Spleen (tissue), 11 donors: ENCODE results near the gene SMIM10L2A. TPM values are rescaled to one million over a fixed set of nuclear protein-coding genes. Genes with fewer than 3 reads are reported as not detected.

ENCODE experiments used
- DNase-seq: peaks from one replicate; pipeline ENCODE4 v3.0.0-alpha.2; 2020
- H3K27ac ChIP-seq, 8 donors: fragments of 200-600 bp; sonication (generic) in 7 of 8; 1 replicate in 4 of 8; 2 replicates in 4 of 8; pipeline versions ENCODE4 v1.5.0 to v1.8.0; 2016 to 2021; ENCODE audit warnings: inconsistent platforms in 4 of 8, mild to moderate bottlenecking in 4 of 8, moderate library complexity in 1 of 8
- H3K27me3 ChIP-seq, 7 donors: fragments of 200-600 bp; sonication (generic) in 6 of 7; replicated peaks in 1 of 7; 1 replicate in 4 of 7; 2 replicates in 3 of 7; pipeline versions ENCODE4 v1.5.0 to v1.8.0; 2016 to 2021; ENCODE audit warnings: inconsistent platforms in 3 of 7, mild to moderate bottlenecking in 1 of 7
- H3K36me3 ChIP-seq, 6 donors: fragments of 200-600 bp; sonication (generic) in 5 of 6; 1 replicate in 4 of 6; 2 replicates in 2 of 6; pipeline versions ENCODE4 v1.5.0 to v1.8.0; 2016 to 2021; ENCODE audit warnings: inconsistent platforms in 2 of 6
- H3K4me1 ChIP-seq, 6 donors: fragments of 200-600 bp; sonication (generic) in 5 of 6; 1 replicate in 3 of 6; 2 replicates in 3 of 6; pipeline versions ENCODE4 v1.5.0 to v1.8.0; 2016 to 2021; ENCODE audit warnings: inconsistent platforms in 3 of 6
- H3K4me3 ChIP-seq, 8 donors: fragments of 200-600 bp; sonication (generic) in 7 of 8; 1 replicate in 4 of 8; 2 replicates in 4 of 8; pipeline versions ENCODE4 v1.5.0 to v1.8.0; 2016 to 2021; ENCODE audit warnings: inconsistent platforms in 4 of 8, mild to moderate bottlenecking in 4 of 8, moderate library complexity in 2 of 8
- H3K9me3 ChIP-seq, 8 donors: fragments of 200-600 bp; sonication (generic) in 7 of 8; 1 replicate in 4 of 8; 2 replicates in 4 of 8; pipeline versions ENCODE4 v1.5.0 to v1.8.0; 2016 to 2021; ENCODE audit warnings: inconsistent platforms in 4 of 8
- CTCF ChIP-seq, 11 experiments: fragments of 200-600 bp in 7 of 11; fragments of 450-650 bp in 4 of 11; sonication (generic) in 4 of 11; IDR thresholded peaks in 8 of 11; conservative IDR thresholded peaks in 3 of 11; 1 replicate in 7 of 11; 2 replicates in 4 of 11; pipeline versions ENCODE4 v1.4.0 to v1.8.0; 2016 to 2021; ENCODE audit warnings: antibody characterized with exemption in 11 of 11, inconsistent platforms in 4 of 11, mild to moderate bottlenecking in 1 of 11
- POLR2A ChIP-seq, 3 donors: fragments of 450-650 bp; IDR thresholded peaks; one replicate each; pipeline ENCODE4 v1.5.1; 2017; ENCODE audit warnings: antibody characterized with exemption in 3 of 3, mild to moderate bottlenecking in 1 of 3
- POLR2AphosphoS5 ChIP-seq, 3 donors: sonication (generic); formaldehyde crosslinking; IDR thresholded peaks; one replicate each; pipeline ENCODE4 v1.5.1; 2017; ENCODE audit warnings: antibody characterized with exemption in 3 of 3
- WGBS, 5 donors: extraction: QIAGEN DNeasy Blood & Tissue Kit in 3 of 5; methylation state at CpG; one replicate each; pipeline versions ENCODE4 v1.1.5 to v1.1.7; 2013 to 2018; 5-methylcytosine and 5-hydroxymethylcytosine counted together
- intact Hi-C: fragments of 100-400 bp; cut with DNase I; formaldehyde crosslinking; loops from one replicate; pipeline ENCODE4 v1.15.0; 2023; ENCODE audit warnings: low total_unique reads
- polyA plus RNA-seq, 3 donors: library from polyadenylated mRNA; stranded (reverse); fragments of 200-250 nt; gene quantifications; one replicate each; pipeline ENCODE4 v1.2.1, GENCODE V29; 2013
- total RNA-seq, 7 donors: library from RNA; depleted of rRNA in 3 of 7; stranded (reverse); fragments of >200 nt in 3 of 7; fragmentation: NEBNext Ultra II Directional in 4 of 7; extraction: Animal tissue kit (Norgen Biotek cat#: 25700) in 4 of 7; gene quantifications; one replicate each; pipeline versions ENCODE4 v1.1.0 to v1.2.1, GENCODE V29; 2016 to 2021
- donor health status: healthy with polysubstance abuse.
- donor health status: DM: no; HTN: no; CAD: no; lungs with moderate emphysema.
- donor health status: DM: no; HTN: no; CAD: no.
- donor health status: Bipolar disorder and iron deficiency.
- donor health status: healthy.
- donor health status: DM: no; HTN: no; CAD: no.
- donor health status: DM: yes; HTN: yes; CAD: no.

Gene SMIM10L2A
- total and polyA plus RNA-seq, 10 donors = 0.50 to 7.7 (median 2.9) TPM

GRCh38 chrX:135434258-135435138 lies 12.8 kb downstream of the SMIM10L2A start:
- TF ChIP-seq CTCF (IDR thresholded peaks at IDR 0.05 in 8 of 11, conservative IDR thresholded peaks at IDR 0.05 in 3 of 11) (no peak), POLR2A (IDR thresholded peaks at IDR 0.05) (no peak), POLR2AphosphoS5 (IDR thresholded peaks at IDR 0.05) (no peak)
- H3K4me3 ChIP-seq = no peak overlapping the region
- 89 to 94% (median 93%) methylated on average over 17 to 49 of the region's 49 CpGs for WGBS, 5 donors
- intact Hi-C loops = no loop called here
- peaks cover 0 to 7% (median 0%) of the 10 kb centered on the region in 8 donors for H3K9me3 ChIP-seq
- no peak overlapping the region for H3K27ac ChIP-seq
- no peak for DNase-seq
- no peaks in the 10 kb centered on the region for H3K4me1 ChIP-seq
- peaks cover 0 to 3% (median 0%) of the 10 kb centered on the region in 7 donors for H3K27me3 ChIP-seq
- H3K36me3 ChIP-seq = no peaks in the 10 kb centered on the region

- H3K27me3 ChIP-seq = peaks cover 0 to 3% (median 0%) of the 10 kb centered on the region in 7 donors
- H3K4me1 ChIP-seq = no peaks in the 10 kb centered on the region
- intact Hi-C loops = no loop called here
- peaks cover 0 to 7% (median 0%) of the 10 kb centered on the region in 8 donors for H3K9me3 ChIP-seq
- TF ChIP-seq POLR2AphosphoS5 (IDR thresholded peaks at IDR 0.05) = no peak
- TF ChIP-seq CTCF (IDR thresholded peaks at IDR 0.05 in 8 of 11, conservative IDR thresholded peaks at IDR 0.05 in 3 of 11) = no peak
- no peak for TF ChIP-seq POLR2A (IDR thresholded peaks at IDR 0.05)
- DNase-seq = no peak
- no peak overlapping the region for H3K4me3 ChIP-seq
- no peak overlapping the region for H3K27ac ChIP-seq
- no peaks in the 10 kb centered on the region for H3K36me3 ChIP-seq
- 89 to 96% (median 94%) methylated on average over 25 to 31 of the region's 31 CpGs for WGBS, 5 donors
Measured at GRCh38 chrX:135435139-135435922, 13.6 kb downstream of the SMIM10L2A start.

- Histone ChIP-seq H3K27me3 (peaks cover 0 to 3% (median 0%) of the 10 kb centered on the region in 7 donors), H3K27ac (no peak overlapping the region), H3K4me3 (no peak overlapping the region), H3K9me3 (peaks cover 0 to 7% (median 0%) of the 10 kb centered on the region in 8 donors), H3K4me1 (no peaks in the 10 kb centered on the region), H3K36me3 (no peaks in the 10 kb centered on the region)
- intact Hi-C loops = no loop called here
- no peak for TF ChIP-seq CTCF (IDR thresholded peaks at IDR 0.05 in 8 of 11, conservative IDR thresholded peaks at IDR 0.05 in 3 of 11)
- no peak for DNase-seq
- WGBS, 5 donors = 82 to 90% (median 88%) methylated on average over 6 to 23 of the region's 23 CpGs
Measured at GRCh38 chrX:135435933-135436332, 14.2 kb downstream of the SMIM10L2A start.

- TF ChIP-seq POLR2AphosphoS5 (IDR thresholded peaks at IDR 0.05) (no peak), CTCF (IDR thresholded peaks at IDR 0.05 in 8 of 11, conservative IDR thresholded peaks at IDR 0.05 in 3 of 11) (no peak), POLR2A (IDR thresholded peaks at IDR 0.05) (no peak)
- DNase-seq = no peak
- Histone ChIP-seq H3K4me3 (no peak overlapping the region), H3K27me3 (peaks cover 0 to 3% (median 0%) of the 10 kb centered on the region in 7 donors), H3K36me3 (no peaks in the 10 kb centered on the region), H3K4me1 (no peaks in the 10 kb centered on the region), H3K27ac (no peak overlapping the region), H3K9me3 (peaks cover 0 to 5% (median 0%) of the 10 kb centered on the region in 8 donors)
- intact Hi-C loops = no loop called here
- 78 to 93% (median 88%) methylated on average over 21 to 32 of the region's 32 CpGs for WGBS, 5 donors
Measured at GRCh38 chrX:135436456-135436855, 14.7 kb downstream of the SMIM10L2A start.
